GM23338 (cell line): ENCODE results near the gene FAM81A. TPM values are rescaled to one million over a fixed set of nuclear protein-coding genes. Genes with fewer than 3 reads are reported as not detected.

Source experiments
- ATAC-seq: fragments of 200-7000 bp; cut with Tn5 transposase; 3 replicates; pipeline ENCODE4 v1.9.1; 2020
- DNase-seq: peaks from one replicate; pipeline ENCODE4 v3.0.0-alpha.2; 2015; ENCODE audit warnings: low spot score
- H2AFZ ChIP-seq: fragments of 200-600 bp; sonication (generic); 2 replicates; pipeline ENCODE4 v1.8.0; 2016; ENCODE audit warnings: antibody characterized with exemption, mild to moderate bottlenecking, moderate library complexity
- H3F3A ChIP-seq: fragments of 200-600 bp; sonication (generic); replicated peaks from 2 replicates; pipeline ENCODE4 v1.8.0; 2017; ENCODE audit warnings: antibody characterized with exemption, mixed run types, low read depth
- H3K27ac ChIP-seq: fragments of 200-600 bp; sonication (generic); 2 replicates; pipeline ENCODE4 v1.6.1; 2016; ENCODE audit warnings: low read depth
- H3K27me3 ChIP-seq: fragments of 200-600 bp; sonication (generic); 2 replicates; pipeline ENCODE4 v1.8.0; 2016; ENCODE audit warnings: mild to moderate bottlenecking, mixed run types, moderate library complexity; ENCODE audit not compliant: insufficient read depth
- H3K36me3 ChIP-seq: fragments of 200-600 bp; sonication (generic); 2 replicates; pipeline ENCODE4 v1.8.0; 2016; ENCODE audit warnings: mild to moderate bottlenecking; ENCODE audit not compliant: insufficient read depth
- H3K4me1 ChIP-seq: fragments of 200-600 bp; sonication (generic); 2 replicates; pipeline ENCODE4 v1.8.0; 2016; ENCODE audit warnings: mild to moderate bottlenecking, moderate library complexity; ENCODE audit not compliant: insufficient read depth
- H3K4me2 ChIP-seq: fragments of 200-600 bp; sonication (generic); 2 replicates; pipeline ENCODE4 v1.7.1; 2017; ENCODE audit warnings: mixed run types
- H3K4me3 ChIP-seq: fragments of 200-600 bp; sonication (generic); 2 replicates; pipeline ENCODE4 v1.6.1; 2016; ENCODE audit warnings: mixed run types
- H3K79me2 ChIP-seq: fragments of 200-600 bp; sonication (generic); replicated peaks from 2 replicates; pipeline ENCODE4 v1.8.0; 2017; ENCODE audit warnings: mild to moderate bottlenecking; ENCODE audit not compliant: insufficient read depth
- H3K9me2 ChIP-seq: fragments of 200-600 bp; sonication (generic); 2 replicates; pipeline ENCODE4 v1.8.0; 2017; ENCODE audit not compliant: insufficient read depth
- H4K20me1 ChIP-seq: fragments of 200-600 bp; sonication (generic); replicated peaks from 2 replicates; pipeline ENCODE4 v1.8.0; 2017; ENCODE audit warnings: mild to moderate bottlenecking; ENCODE audit not compliant: insufficient read depth
- H3K27ac Mint-ChIP-seq: 2 replicates; pipeline ENCODE4 v1.8.0; 2020; ENCODE audit warnings: inconsistent platforms, mild to moderate bottlenecking, moderate library complexity, mixed read lengths
- H3K27me3 Mint-ChIP-seq: 3 replicates; pipeline ENCODE4 v1.8.0; 2022; ENCODE audit warnings: low read depth, mild to moderate bottlenecking, moderate library complexity, mixed read lengths, inconsistent platforms; ENCODE audit not compliant: insufficient read depth, poor library complexity
- H3K36me3 Mint-ChIP-seq: 3 replicates; pipeline ENCODE4 v1.8.0; 2021; ENCODE audit warnings: low read depth, mild to moderate bottlenecking, inconsistent platforms, moderate library complexity, mixed read lengths
- H3K4me1 Mint-ChIP-seq: 3 replicates; pipeline ENCODE4 v1.8.0; 2020; ENCODE audit warnings: mild to moderate bottlenecking, inconsistent platforms, mixed read lengths
- H3K4me3 Mint-ChIP-seq: 3 replicates; pipeline ENCODE4 v1.8.0; 2021; ENCODE audit warnings: moderate library complexity, mild to moderate bottlenecking, inconsistent platforms, mixed read lengths
- H3K9me3 Mint-ChIP-seq: 3 replicates; pipeline ENCODE4 v1.8.0; 2020; ENCODE audit warnings: moderate library complexity, mild to moderate bottlenecking, inconsistent platforms, mixed read lengths
- CREB1 ChIP-seq: fragments of 250-450 bp; sonication (Bioruptor Pico); IDR thresholded peaks from 2 replicates; pipeline ENCODE4 v1.5.0; 2020; ENCODE audit warnings: low read depth, mild to moderate bottlenecking, moderate library complexity
- CTCF ChIP-seq, 2 experiments: fragments of 200-600 bp in 1 of 2; sonication (generic) in 1 of 2; conservative IDR thresholded peaks; 2 replicates each; pipeline versions ENCODE4 v1.5.1 to v1.6.1; 2016 to 2017; ENCODE audit warnings: antibody characterized with exemption in 2 of 2, low read depth in 2 of 2, mild to moderate bottlenecking in 2 of 2, moderate library complexity in 1 of 2
- ETS1 ChIP-seq: IDR thresholded peaks from 2 replicates; pipeline ENCODE4 v1.6.1; 2016; ENCODE audit warnings: antibody characterized with exemption
- EZH2 ChIP-seq: fragments of 200-600 bp; sonication (generic); IDR thresholded peaks from one replicate; pipeline ENCODE4 v1.8.0; 2017; ENCODE audit warnings: antibody characterized with exemption, mild to moderate bottlenecking, low read depth; ENCODE audit not compliant: unreplicated experiment
- EZH2phosphoT487 ChIP-seq: fragments of 200-600 bp; sonication (generic); IDR thresholded peaks from one replicate; pipeline ENCODE4 v1.8.1; 2018; ENCODE audit warnings: antibody characterized with exemption; ENCODE audit not compliant: unreplicated experiment
- JUNB ChIP-seq: IDR thresholded peaks from one replicate; pipeline ENCODE4 v1.6.1; 2016; ENCODE audit warnings: antibody characterized with exemption; ENCODE audit not compliant: unreplicated experiment
- NANOG ChIP-seq: IDR thresholded peaks from 2 replicates; pipeline ENCODE4 v1.6.1; 2016; ENCODE audit warnings: antibody characterized with exemption, borderline replicate concordance
- POLR2AphosphoS5 ChIP-seq: IDR thresholded peaks from 2 replicates; pipeline ENCODE4 v1.6.1; 2016; ENCODE audit warnings: antibody characterized with exemption, low read depth
- REST ChIP-seq: IDR thresholded peaks from one replicate; pipeline ENCODE4 v1.6.1; 2018; ENCODE audit warnings: antibody characterized with exemption; ENCODE audit not compliant: unreplicated experiment
- ZNF114 ChIP-seq: fragments of 250-450 bp; sonication (Bioruptor Pico); IDR thresholded peaks from 2 replicates; pipeline ENCODE4 v1.5.0; 2020; ENCODE audit warnings: mild to moderate bottlenecking, moderate library complexity
- ZNF331 ChIP-seq: fragments of 250-450 bp; sonication (Bioruptor Pico); IDR thresholded peaks from 2 replicates; pipeline ENCODE4 v1.5.0; 2020; ENCODE audit warnings: low read depth, mild to moderate bottlenecking, moderate library complexity
- ZNF462 ChIP-seq: fragments of 250-450 bp; sonication (Bioruptor Pico); IDR thresholded peaks from 2 replicates; pipeline ENCODE4 v1.5.0; 2020; ENCODE audit warnings: mild to moderate bottlenecking, moderate library complexity
- polyA plus RNA-seq: library from polyadenylated mRNA; unstranded; fragments of >200 nt; fragmentation: Nextera tagmentation; extraction: Ambion mirVana; gene quantifications from 2 replicates; pipeline ENCODE4 v1.2.1, GENCODE V29; 2016
- total RNA-seq: library from RNA; depleted of rRNA; stranded (reverse); fragments of >200 nt; shearing (Covaris generic); gene quantifications from 2 replicates; pipeline ENCODE4 v1.2.3, GENCODE V29; 2014

The FAM81A gene
- total and polyA plus RNA-seq, 2 experiments from 2014 or later: 0.73 to 4.1 TPM

GRCh38 chr15:59515190-59515589 is 77.2 kb downstream of the FAM81A start (continued):
- no peak for TF ChIP-seq ZNF114 (CRISPR knock-in tag)
- no peak for TF ChIP-seq EZH2phosphoT487
- no peak for TF ChIP-seq POLR2AphosphoS5
- TF ChIP-seq CTCF (conservative IDR thresholded peaks at IDR 0.05; ENCODE audit: low read depth in 2 of 2): no peak

- Mint-ChIP-seq H3K36me3 (no peaks in the 10 kb centered on the region), H3K9me3 (no peaks in the 10 kb centered on the region), H3K27ac (no peak overlapping the region), H3K4me3 (no peak overlapping the region), H3K27me3 (no peaks in the 10 kb centered on the region), H3K4me1 (no peaks in the 10 kb centered on the region)
- no peak for ATAC-seq
- no peak for DNase-seq
- H3F3A ChIP-seq: no peaks in the 10 kb centered on the region
- H3K9me2 ChIP-seq: no peaks in the 10 kb centered on the region
- no peak overlapping the region for H3K4me2 ChIP-seq
- no peaks in the 10 kb centered on the region for H3K27me3 ChIP-seq
- H3K79me2 ChIP-seq: no peaks in the 10 kb centered on the region
- peak overlapping the region; percentile 44; the same call in 1 of the 2 replicates for H2AFZ ChIP-seq
- no peak overlapping the region for H3K4me3 ChIP-seq
- no peak overlapping the region for H3K27ac ChIP-seq
- H3K36me3 ChIP-seq: no peaks in the 10 kb centered on the region
- no peaks in the 10 kb centered on the region for H3K4me1 ChIP-seq
- no peaks in the 10 kb centered on the region for H4K20me1 ChIP-seq
- TF ChIP-seq ETS1: no peak
- TF ChIP-seq EZH2: no peak
- no peak for TF ChIP-seq NANOG
- TF ChIP-seq ZNF331 (CRISPR knock-in tag): no peak
- no peak for TF ChIP-seq EZH2phosphoT487
- no peak for TF ChIP-seq JUNB
- TF ChIP-seq CREB1 (CRISPR knock-in tag): no peak
- no peak for TF ChIP-seq POLR2AphosphoS5
- TF ChIP-seq ZNF462 (CRISPR knock-in tag): no peak
- TF ChIP-seq REST: no peak
Measured at GRCh38 chr15:59516655-59517461, 78.9 kb downstream of the FAM81A start.
